Left cardiac atrium (tissue), 4 donors: ENCODE results near the gene FGF23. TPM values are rescaled to one million over a fixed set of nuclear protein-coding genes. Genes with fewer than 3 reads are reported as not detected.

Experiments used
- ATAC-seq, 2 donors: fragments of 200-7000 bp; cut with Tn5 transposase; one replicate each; pipeline ENCODE4 v1.9.1; 2020; ENCODE audit warnings: mild to moderate bottlenecking in 2 of 2, moderate library complexity in 2 of 2
- DNase-seq: peaks from one replicate; pipeline ENCODE4 v3.0.0-alpha.2; 2020
- intact Hi-C, 2 donors: fragments of 100-400 bp; cut with DNase I; formaldehyde crosslinking; loops; one replicate each; pipeline versions ENCODE4 v1.14.1 to v1.15.1; 2022 to 2023
- total RNA-seq, 2 donors: library from RNA; stranded (reverse); fragmentation: NEBNext Ultra II Directional; extraction: Animal tissue kit (Norgen Biotek cat#: 25700); gene quantifications; one replicate each; pipeline ENCODE4 v1.2.1, GENCODE V29; 2021
- donor health status: DM: no; HTN: yes; CAD: no.
- donor health status: DM: no; HTN: yes; CAD: no; lungs with severe emphysema.
- donor health status: DM: yes; HTN: yes; CAD: no.
- donor health status: Dilated cardiomyopathy.

Gene FGF23
- total RNA-seq, 2 donors from 2014 or later: not detected

DNA sequence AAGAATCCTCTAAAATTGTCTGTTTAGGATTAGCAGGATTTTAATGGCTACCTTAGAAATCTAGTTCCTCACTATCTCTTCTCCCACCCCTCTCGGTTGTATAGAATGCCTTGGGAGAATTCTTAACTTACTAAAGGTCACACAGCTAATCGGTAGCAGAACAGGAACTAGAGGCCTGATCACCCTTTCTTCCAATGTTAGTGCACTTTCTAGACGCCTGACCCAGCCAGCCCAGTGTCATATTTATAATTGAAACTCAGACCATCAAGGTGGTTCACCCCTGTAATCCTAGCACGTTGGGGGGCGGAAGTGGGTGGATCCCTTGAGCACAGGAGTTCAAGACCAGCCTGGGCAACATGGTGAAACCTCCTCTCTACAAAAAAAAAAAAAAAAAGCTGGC lies 56.8 kb downstream of the FGF23 start:
- ATAC-seq: no peak
- intact Hi-C loops: no loop called here

DNA sequence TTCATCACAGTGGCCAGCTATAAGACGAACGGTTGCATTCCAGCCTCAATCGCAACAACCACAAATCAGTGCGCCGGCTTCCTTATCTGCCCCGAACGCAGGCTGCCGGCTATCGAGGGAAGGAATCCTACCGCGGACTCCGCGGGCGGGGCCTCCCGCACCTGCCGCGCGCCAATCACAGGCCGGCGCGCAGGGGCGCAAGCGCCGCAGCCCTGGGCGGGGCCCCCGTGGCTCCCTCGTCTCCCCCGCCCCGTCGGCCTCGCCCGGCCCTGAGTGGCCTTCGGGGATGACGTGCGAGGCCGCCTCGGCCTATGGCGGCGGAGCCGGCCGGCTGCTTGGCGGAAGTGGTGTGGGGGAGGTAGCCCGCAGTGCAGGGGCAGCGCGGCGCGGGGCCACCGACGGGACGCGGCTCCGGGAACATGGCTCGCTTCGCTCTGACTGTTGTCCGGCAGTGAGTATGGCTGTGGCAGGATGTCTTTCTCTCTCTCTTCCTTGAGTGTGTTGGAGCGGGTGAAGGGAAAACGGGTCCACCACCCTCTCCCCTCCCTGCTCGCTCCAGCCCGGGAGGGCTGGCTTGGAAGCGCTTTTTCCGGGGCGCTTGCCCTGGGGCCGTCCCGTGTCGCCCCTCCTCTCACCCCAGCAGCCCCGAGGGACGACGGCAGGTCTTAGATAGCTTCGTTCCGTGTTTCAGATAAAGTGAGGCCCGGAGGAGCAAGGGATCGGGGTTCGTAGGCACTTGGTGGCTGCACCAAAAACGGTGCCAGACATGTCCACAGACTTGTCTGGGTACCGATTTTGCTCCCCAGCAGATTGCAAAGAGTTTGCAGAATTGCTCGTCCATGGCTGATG lies 58.4 kb downstream of the FGF23 start, which contains the start of gene TIGAR:
Gene TIGAR (plus strand): TSS at position 361 of the 849 bp plus-strand sequence. CDS start 59 bp downstream, at position 420.
- intact Hi-C loops: no loop called here
- DNase-seq (peak; percentile 95), ATAC-seq (peak; percentile 100)

More for the DNA sequence above, 56.8 kb downstream of the FGF23 start:
- no peak for DNase-seq

DNA sequence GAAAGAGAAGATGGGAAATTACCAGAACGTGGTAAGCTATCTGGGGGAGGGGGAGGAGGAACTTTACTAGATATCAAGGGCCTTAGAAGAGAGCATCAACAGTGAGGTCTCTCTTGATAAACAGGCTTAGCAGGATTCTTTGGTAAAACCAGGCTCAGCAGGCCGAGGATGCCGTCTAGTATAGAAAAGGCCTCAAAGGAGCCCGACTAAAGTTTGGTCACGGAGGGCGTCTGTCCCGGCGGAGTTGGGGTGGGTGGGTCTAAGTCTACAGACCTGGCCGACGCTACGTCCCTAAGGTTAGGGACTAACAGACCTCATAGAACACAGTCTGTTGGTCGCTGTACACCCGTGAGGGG lies 59.0 kb downstream of the FGF23 start:
- intact Hi-C loops: no loop called here

More for the DNA sequence above, 59.0 kb downstream of the FGF23 start:
- no peak for DNase-seq
- peak; percentile 32 to 56 for ATAC-seq

Other genes with a start within 250 kb of the FGF23 start
- 100 to 1,000 TPM; 170 to 202 TPM for gene CCND2, start 106.0 kb downstream of the FGF23 start, total RNA-seq
- gene TIGAR, start 58.5 kb downstream of the FGF23 start, total RNA-seq: 10 to 100 TPM in 1 of 2 donors, 1 to 10 TPM in 1; 9.7 to 14.0 TPM
- gene FGF6, start 66.1 kb upstream of the FGF23 start, total RNA-seq: not detected
- gene RAD51AP1, start 159.2 kb upstream of the FGF23 start, total RNA-seq: 1 to 10 TPM; 1.1 to 2.8 TPM
- 10 to 100 TPM; 21.4 to 27.1 TPM for gene DYRK4, start 182.5 kb upstream of the FGF23 start, total RNA-seq